GM13976 (cell line): ENCODE measurements around the gene SMS.

ENCODE experiments used
- DNase-seq: peaks from one replicate; pipeline ENCODE4 v3.0.0; 2012; ENCODE audit warnings: low spot score
- CTCF ChIP-seq: IDR thresholded peaks from 2 replicates; pipeline ENCODE4 v1.5.1; 2012; ENCODE audit warnings: borderline replicate concordance, mild to moderate bottlenecking; ENCODE audit not compliant: insufficient read depth; ENCODE audit errors: extremely low read depth, missing control alignments, control extremely low read depth
- in situ Hi-C: fragments of 300-500 bp; cut with MboI; formaldehyde crosslinking; loops from one replicate; pipeline ENCODE4 v1.12.0; 2022; ENCODE audit warnings: low sequenced_read_pairs, mixed read lengths, inconsistent platforms; ENCODE audit not compliant: unreplicated experiment

Gene SMS

GRCh38 chrX:21926116-21926515 is 14.4 kb upstream of the SMS start:
- TF ChIP-seq CTCF: no peak
- in situ Hi-C loops: no loop called here
- DNase-seq: no peak

DNA sequence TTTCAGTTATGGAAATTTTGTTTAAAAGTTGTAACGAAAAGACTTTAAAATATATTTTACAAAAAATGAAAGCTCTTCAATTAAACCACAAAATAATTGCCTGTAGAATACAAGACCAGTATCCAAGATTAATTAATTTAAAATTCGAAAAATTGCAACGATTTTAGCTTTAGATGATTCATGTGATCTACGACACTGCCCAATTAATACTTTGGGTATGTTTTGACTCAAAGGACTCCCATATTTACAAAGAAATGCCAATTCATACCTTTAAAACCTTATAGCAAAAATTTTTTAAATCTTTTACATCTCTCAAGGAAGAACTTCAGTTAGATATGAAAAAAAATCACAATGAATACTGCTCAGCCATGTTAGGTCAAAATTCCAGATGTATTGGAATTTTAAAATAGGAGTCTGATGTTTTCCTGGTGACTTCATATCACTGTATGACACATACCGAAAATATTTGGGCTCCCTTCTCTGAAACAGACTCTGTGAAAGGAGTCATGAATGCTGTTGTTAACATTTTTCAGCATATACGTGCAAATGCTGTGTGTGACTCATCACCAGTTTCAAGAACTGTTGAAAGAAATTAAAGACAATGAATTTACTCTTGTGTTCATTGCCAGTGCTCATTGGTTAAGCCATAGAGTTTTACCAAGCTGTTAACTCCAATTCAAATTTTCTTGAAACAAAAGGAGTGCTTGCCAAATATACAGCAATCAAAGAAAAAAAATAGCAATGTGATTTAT is 13.8 kb upstream of the SMS start:
- DNase-seq: peak; percentile 36
- no peak for TF ChIP-seq CTCF
- in situ Hi-C loops: no loop called here

DNA sequence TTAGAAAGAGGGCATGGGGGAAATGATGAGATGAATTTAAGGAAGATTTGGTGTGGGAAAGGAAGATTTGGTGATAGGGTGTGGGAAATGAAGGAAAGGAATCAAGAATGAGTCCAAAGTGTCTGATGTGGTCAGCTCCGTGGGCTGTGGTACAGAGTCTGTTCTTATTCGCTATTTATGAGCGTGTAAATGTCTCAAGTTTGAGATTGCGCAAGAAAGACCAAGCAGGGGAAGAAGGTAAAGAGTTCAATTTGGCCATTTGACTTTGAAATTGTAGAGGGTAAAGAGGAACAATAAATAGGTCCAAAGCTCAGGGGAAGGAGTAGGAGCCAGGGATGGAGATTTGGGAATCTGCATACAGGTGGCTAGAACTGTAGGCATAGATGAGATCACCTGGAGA is 11.3 kb upstream of the SMS start:
- DNase-seq: no peak
- in situ Hi-C loops: no loop called here
- no peak for TF ChIP-seq CTCF

DNA sequence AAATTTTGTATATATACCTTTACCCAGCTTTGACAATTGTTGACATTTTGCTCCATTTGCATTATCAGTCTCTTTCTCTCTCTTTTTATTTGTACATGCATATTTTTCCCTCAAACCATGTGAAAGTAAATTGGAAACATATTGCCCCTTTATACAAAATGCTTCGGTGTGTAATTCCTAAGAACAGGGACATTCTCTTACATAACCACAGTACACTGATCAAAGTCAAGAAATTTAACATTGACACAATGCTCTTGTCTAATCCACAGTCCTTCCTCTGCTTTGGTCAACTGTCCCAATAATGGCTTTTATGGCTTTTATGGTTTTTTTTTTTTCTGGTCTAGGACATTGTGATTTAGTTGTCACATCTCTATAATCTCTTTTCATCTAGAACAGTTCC is 9.5 kb upstream of the SMS start:
- TF ChIP-seq CTCF: no peak
- in situ Hi-C loops: no loop called here
- DNase-seq: no peak

DNA sequence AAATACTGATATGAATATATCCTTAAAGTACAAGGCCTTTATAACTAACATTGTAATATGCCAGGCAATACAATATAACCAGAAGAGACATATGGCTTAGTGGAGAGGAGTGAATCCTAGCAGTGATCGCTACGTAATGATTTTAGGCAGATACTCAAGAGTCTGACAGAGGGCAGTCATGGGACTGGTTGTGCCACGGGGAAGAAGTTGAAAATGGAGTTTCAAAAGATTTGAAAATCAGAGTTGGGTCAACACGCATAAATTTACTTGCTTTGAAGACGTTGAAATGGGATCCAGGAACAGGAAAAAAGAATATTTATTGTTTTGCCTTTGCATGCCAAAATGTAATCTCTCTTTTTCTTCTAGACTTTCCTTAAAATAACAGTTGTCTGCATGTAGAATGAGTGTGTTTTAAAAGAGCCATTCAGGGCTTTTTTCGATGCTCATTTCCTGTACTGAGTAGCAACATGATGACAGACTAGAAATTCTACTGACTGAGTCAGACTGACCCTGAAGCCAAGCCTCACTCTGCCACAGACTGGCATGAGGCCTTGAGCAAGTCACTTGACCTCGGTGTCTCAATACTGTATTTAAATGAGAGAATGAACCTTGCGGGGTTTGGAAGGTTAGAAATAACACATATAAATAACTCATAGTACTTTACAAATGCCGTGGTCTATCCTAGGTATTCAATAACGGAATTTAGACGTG is 8.1 kb upstream of the SMS start:
- no peak for DNase-seq
- TF ChIP-seq CTCF: no peak

DNA sequence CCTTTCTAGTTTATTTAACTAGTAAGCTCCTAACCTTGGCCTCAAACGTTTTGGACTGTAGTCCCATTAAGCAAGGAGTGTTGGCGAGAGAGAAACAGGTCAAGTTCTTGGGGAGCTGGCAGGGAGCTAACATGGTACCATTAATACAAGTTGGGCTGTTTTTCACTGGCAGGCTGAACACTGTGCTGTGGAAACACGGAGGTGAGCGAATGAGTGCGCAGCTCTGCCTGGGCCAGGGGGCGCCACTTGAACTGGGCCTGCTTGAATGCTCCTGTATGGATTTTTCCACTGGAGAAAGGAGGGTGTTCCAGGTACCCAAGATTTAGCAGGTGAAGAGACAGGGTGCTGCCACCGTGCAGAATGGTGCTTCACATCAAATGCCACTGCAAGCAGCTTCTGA is 7.4 kb upstream of the SMS start:
- no peak for DNase-seq
- in situ Hi-C loops: no loop called here
- no peak for TF ChIP-seq CTCF

More for the DNA sequence above, 8.1 kb upstream of the SMS start:
- in situ Hi-C loops: no loop called here
